ENCODE data around the gene TRAF3.
A peak's percentile ranks its signal among the peaks of the same experiment; 100 is the strongest.

TRAF3 gene, protein sequence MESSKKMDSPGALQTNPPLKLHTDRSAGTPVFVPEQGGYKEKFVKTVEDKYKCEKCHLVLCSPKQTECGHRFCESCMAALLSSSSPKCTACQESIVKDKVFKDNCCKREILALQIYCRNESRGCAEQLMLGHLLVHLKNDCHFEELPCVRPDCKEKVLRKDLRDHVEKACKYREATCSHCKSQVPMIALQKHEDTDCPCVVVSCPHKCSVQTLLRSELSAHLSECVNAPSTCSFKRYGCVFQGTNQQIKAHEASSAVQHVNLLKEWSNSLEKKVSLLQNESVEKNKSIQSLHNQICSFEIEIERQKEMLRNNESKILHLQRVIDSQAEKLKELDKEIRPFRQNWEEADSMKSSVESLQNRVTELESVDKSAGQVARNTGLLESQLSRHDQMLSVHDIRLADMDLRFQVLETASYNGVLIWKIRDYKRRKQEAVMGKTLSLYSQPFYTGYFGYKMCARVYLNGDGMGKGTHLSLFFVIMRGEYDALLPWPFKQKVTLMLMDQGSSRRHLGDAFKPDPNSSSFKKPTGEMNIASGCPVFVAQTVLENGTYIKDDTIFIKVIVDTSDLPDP

GRCh38 chr14:102776761-102777710 lies at the start of gene TRAF3:
TSS of gene TRAF3 (plus strand) at chr14:102777449. CDS start at chr14:102870202, 92,753 bp downstream.
- H3K4me1 ChIP-seq (ENCODE audit: control insufficient read depth, insufficient read depth, low read length): peaks cover 3% of the 10 kb centered on the region
- H3K27ac ChIP-seq (ENCODE audit: low read depth, low read length): peak within 1 kb of the TSS; percentile 81
- peak within 1 kb of the TSS; percentile 60 for H3K9ac ChIP-seq (ENCODE audit: low read length)

DNA sequence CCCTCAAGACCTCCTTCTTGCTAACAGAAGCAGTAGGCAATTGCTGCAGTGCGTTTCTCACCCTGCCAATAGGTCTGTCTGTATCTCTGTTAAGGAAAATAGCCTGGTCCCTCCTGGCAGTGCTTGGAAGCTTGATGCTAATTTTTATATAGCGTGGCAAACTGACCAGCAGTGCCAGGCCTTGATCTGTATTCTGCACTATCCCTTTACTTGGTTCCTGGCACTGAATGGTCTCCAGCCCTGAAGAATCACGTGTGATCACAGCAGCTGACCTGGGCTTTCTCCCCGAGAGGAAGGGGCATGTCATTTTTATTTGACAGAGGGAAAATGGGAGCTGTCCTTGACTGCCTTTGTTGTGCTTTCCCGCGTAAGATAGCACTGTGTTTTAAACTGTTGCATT lies 48.7 kb upstream of the TRAF3 start:
- peaks cover 12% of the 10 kb centered on the region for H3K36me3 ChIP-seq (ENCODE audit: control insufficient read depth, insufficient read depth, low read length)
- no peaks in the 10 kb centered on the region for H3K4me1 ChIP-seq (ENCODE audit: control insufficient read depth, insufficient read depth, low read length)
- no peaks in the 10 kb centered on the region for H3K27me3 ChIP-seq (ENCODE audit: control insufficient read depth, insufficient read depth, low read length)
- H3K27ac ChIP-seq (ENCODE audit: low read depth, low read length): no peak overlapping the region
- H3K9ac ChIP-seq (ENCODE audit: low read length): no peak overlapping the region
- no peak overlapping the region for H3K4me3 ChIP-seq (ENCODE audit: low read length)

More at GRCh38 chr14:102776761-102777710, at the start of gene TRAF3:
- Histone ChIP-seq H3K27me3 (ENCODE audit: control insufficient read depth, insufficient read depth, low read length) (no peaks in the 10 kb centered on the region), H3K36me3 (ENCODE audit: control insufficient read depth, insufficient read depth, low read length) (no peaks in the 10 kb centered on the region), H3K4me3 (ENCODE audit: low read length) (peak within 1 kb of the TSS; percentile 72)

- Histone ChIP-seq H3K9ac (ENCODE audit: low read length) (no peak overlapping the region), H3K36me3 (ENCODE audit: control insufficient read depth, insufficient read depth, low read length) (peaks cover 12% of the 10 kb centered on the region), H3K4me3 (ENCODE audit: low read length) (no peak overlapping the region), H3K4me1 (ENCODE audit: control insufficient read depth, insufficient read depth, low read length) (no peaks in the 10 kb centered on the region), H3K27ac (ENCODE audit: low read depth, low read length) (no peak overlapping the region), H3K27me3 (ENCODE audit: control insufficient read depth, insufficient read depth, low read length) (no peaks in the 10 kb centered on the region)
Measured at GRCh38 chr14:102729268-102729667, 48.0 kb upstream of the TRAF3 start.

GRCh38 chr14:102729825-102730224 lies 47.4 kb upstream of the TRAF3 start:
- no peak overlapping the region for H3K27ac ChIP-seq (ENCODE audit: low read depth, low read length)
- H3K4me3 ChIP-seq (ENCODE audit: low read length): no peak overlapping the region
- peaks cover 10% of the 10 kb centered on the region for H3K36me3 ChIP-seq (ENCODE audit: control insufficient read depth, insufficient read depth, low read length)
- H3K4me1 ChIP-seq (ENCODE audit: control insufficient read depth, insufficient read depth, low read length): no peaks in the 10 kb centered on the region
- H3K9ac ChIP-seq (ENCODE audit: low read length): no peak overlapping the region
- H3K27me3 ChIP-seq (ENCODE audit: control insufficient read depth, insufficient read depth, low read length): no peaks in the 10 kb centered on the region

- Histone ChIP-seq H3K9ac (ENCODE audit: low read length) (no peak overlapping the region), H3K36me3 (ENCODE audit: control insufficient read depth, insufficient read depth, low read length) (peaks cover 8% of the 10 kb centered on the region), H3K27me3 (ENCODE audit: control insufficient read depth, insufficient read depth, low read length) (no peaks in the 10 kb centered on the region), H3K4me1 (ENCODE audit: control insufficient read depth, insufficient read depth, low read length) (no peaks in the 10 kb centered on the region), H3K27ac (ENCODE audit: low read depth, low read length) (no peak overlapping the region), H3K4me3 (ENCODE audit: low read length) (no peak overlapping the region)
Measured at GRCh38 chr14:102731101-102731870, 46.0 kb upstream of the TRAF3 start.

- H3K27ac ChIP-seq (ENCODE audit: low read depth, low read length): no peak overlapping the region
- no peaks in the 10 kb centered on the region for H3K36me3 ChIP-seq (ENCODE audit: control insufficient read depth, insufficient read depth, low read length)
- H3K4me3 ChIP-seq (ENCODE audit: low read length): no peak overlapping the region
- no peaks in the 10 kb centered on the region for H3K27me3 ChIP-seq (ENCODE audit: control insufficient read depth, insufficient read depth, low read length)
- no peak overlapping the region for H3K9ac ChIP-seq (ENCODE audit: low read length)
- no peaks in the 10 kb centered on the region for H3K4me1 ChIP-seq (ENCODE audit: control insufficient read depth, insufficient read depth, low read length)
Measured at GRCh38 chr14:102731871-102732800, 45.1 kb upstream of the TRAF3 start.

- H3K9ac ChIP-seq (ENCODE audit: low read length): no peak overlapping the region
- no peak overlapping the region for H3K4me3 ChIP-seq (ENCODE audit: low read length)
- H3K36me3 ChIP-seq (ENCODE audit: control insufficient read depth, insufficient read depth, low read length): no peaks in the 10 kb centered on the region
- no peak overlapping the region for H3K27ac ChIP-seq (ENCODE audit: low read depth, low read length)
- no peaks in the 10 kb centered on the region for H3K27me3 ChIP-seq (ENCODE audit: control insufficient read depth, insufficient read depth, low read length)
- H3K4me1 ChIP-seq (ENCODE audit: control insufficient read depth, insufficient read depth, low read length): no peaks in the 10 kb centered on the region
Measured at GRCh38 chr14:102732924-102733323, 44.3 kb upstream of the TRAF3 start.

DNA sequence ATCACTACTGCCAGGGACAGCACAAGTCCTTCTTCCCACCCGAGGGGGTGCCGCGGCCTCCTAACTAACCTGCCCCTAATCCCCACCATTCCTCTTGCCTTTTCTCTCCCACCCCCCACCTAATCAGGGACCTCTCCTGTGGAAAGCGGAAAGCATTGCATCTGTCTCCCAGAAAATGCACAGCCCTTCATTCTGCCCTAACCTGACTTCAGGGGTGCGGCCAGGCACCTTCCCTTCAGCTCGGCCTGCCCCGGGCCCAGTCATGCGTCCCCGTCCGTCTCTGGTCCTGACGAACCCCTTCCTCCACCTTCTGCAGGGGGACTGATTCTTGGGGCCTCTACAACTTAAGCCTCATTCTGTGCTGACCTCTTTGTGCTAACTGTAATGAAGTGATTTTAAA lies 43.9 kb upstream of the TRAF3 start:
- H3K4me1 ChIP-seq (ENCODE audit: control insufficient read depth, insufficient read depth, low read length): no peaks in the 10 kb centered on the region
- no peaks in the 10 kb centered on the region for H3K36me3 ChIP-seq (ENCODE audit: control insufficient read depth, insufficient read depth, low read length)
- H3K9ac ChIP-seq (ENCODE audit: low read length): no peak overlapping the region
- H3K4me3 ChIP-seq (ENCODE audit: low read length): no peak overlapping the region
- H3K27ac ChIP-seq (ENCODE audit: low read depth, low read length): no peak overlapping the region
- H3K27me3 ChIP-seq (ENCODE audit: control insufficient read depth, insufficient read depth, low read length): no peaks in the 10 kb centered on the region

DNA sequence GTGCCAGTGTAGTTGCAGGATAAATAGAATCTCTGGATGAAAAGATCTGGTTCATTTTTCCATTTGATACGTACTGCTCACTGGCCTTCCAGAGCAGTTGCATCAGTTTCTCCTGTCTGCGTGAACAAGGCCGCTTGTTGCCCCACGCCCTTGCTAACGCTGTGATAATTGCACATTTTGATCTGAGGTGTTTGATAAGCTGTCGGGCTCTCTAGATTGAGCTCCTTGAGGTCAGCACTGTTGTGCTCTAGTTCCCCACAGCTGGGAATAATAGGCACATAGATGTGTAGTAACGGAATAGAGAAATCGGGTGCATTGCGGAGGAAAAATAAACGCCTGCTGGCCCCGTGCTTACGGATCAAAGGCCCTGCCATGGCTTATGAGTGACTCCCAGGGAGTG lies 42.8 kb upstream of the TRAF3 start:
- H3K27me3 ChIP-seq (ENCODE audit: control insufficient read depth, insufficient read depth, low read length): no peaks in the 10 kb centered on the region
- no peak overlapping the region for H3K4me3 ChIP-seq (ENCODE audit: low read length)
- no peaks in the 10 kb centered on the region for H3K4me1 ChIP-seq (ENCODE audit: control insufficient read depth, insufficient read depth, low read length)
- no peak overlapping the region for H3K9ac ChIP-seq (ENCODE audit: low read length)
- H3K36me3 ChIP-seq (ENCODE audit: control insufficient read depth, insufficient read depth, low read length): no peaks in the 10 kb centered on the region
- H3K27ac ChIP-seq (ENCODE audit: low read depth, low read length): no peak overlapping the region

- no peak overlapping the region for H3K9ac ChIP-seq (ENCODE audit: low read length)
- H3K36me3 ChIP-seq (ENCODE audit: control insufficient read depth, insufficient read depth, low read length): no peaks in the 10 kb centered on the region
- no peaks in the 10 kb centered on the region for H3K27me3 ChIP-seq (ENCODE audit: control insufficient read depth, insufficient read depth, low read length)
- no peak overlapping the region for H3K27ac ChIP-seq (ENCODE audit: low read depth, low read length)
- H3K4me1 ChIP-seq (ENCODE audit: control insufficient read depth, insufficient read depth, low read length): no peaks in the 10 kb centered on the region
- no peak overlapping the region for H3K4me3 ChIP-seq (ENCODE audit: low read length)
Measured at GRCh38 chr14:102736956-102737355, 40.3 kb upstream of the TRAF3 start.

Measured in rectal smooth muscle tissue (tissue), 1 donor.